Measurements from ENCODE around the gene ATP8B4.

DNA sequence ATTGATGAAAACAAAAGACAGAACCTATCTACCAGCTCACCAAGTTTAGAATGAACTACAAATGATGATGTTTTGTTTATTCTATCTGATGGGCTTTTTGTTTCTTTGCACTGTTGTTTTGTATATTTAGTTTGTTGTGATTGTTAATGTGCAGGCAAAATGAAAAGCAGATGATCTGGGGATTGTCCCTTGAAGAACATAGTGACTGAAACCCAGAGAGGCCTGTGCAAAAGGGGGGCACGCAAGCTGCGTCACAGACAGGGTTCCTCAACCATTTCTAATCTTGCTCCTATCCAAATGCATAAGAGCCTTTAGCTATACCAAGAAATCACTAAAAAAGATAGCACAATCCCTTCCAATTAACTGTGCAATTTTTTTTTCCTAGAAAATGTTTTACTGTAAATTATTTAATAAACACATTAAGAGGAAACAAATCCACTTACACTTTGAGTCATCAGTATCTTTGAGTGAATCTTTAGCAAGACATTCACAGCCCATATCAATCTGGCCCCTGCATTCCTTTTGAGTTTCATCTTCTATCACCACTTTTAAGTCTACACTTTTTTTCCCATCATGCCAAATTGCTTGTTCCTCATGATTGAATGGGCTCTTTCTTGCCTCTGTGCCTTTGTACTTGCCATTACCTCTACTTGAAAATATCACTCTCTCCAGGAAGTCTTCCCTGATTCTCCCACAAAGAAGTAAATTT, 220.3 kb downstream of the ATP8B4 start:
- TF ChIP-seq POLR2A (IDR thresholded peaks at IDR 0.05; ENCODE audit: control extremely low read depth in 1 of 2, low read depth in 2 of 2, low read length in 2 of 2) (no peak), POLR2AphosphoS5 (IDR thresholded peaks at IDR 0.05; ENCODE audit: low read depth, low read length) (no peak), EZH2 (IDR thresholded peaks at IDR 0.05; ENCODE audit: low read depth, low read length, severe bottlenecking) (no peak), EP300 (IDR thresholded peaks at IDR 0.05; ENCODE audit: borderline replicate concordance in 1 of 2, low read depth in 2 of 2, low read length in 2 of 2) (no peak), KDM1A (IDR thresholded peaks at IDR 0.05; ENCODE audit: borderline replicate concordance, low read length) (no peak), JUN (IDR thresholded peaks at IDR 0.05; ENCODE audit: low read depth, low read length) (no peak), BRCA1 (IDR thresholded peaks at IDR 0.05; ENCODE audit: low read depth, low read length) (no peak), SP1 (IDR thresholded peaks at IDR 0.05; ENCODE audit: low read depth, low read length) (no peak)
- TF ChIP-seq, protein P1, sequence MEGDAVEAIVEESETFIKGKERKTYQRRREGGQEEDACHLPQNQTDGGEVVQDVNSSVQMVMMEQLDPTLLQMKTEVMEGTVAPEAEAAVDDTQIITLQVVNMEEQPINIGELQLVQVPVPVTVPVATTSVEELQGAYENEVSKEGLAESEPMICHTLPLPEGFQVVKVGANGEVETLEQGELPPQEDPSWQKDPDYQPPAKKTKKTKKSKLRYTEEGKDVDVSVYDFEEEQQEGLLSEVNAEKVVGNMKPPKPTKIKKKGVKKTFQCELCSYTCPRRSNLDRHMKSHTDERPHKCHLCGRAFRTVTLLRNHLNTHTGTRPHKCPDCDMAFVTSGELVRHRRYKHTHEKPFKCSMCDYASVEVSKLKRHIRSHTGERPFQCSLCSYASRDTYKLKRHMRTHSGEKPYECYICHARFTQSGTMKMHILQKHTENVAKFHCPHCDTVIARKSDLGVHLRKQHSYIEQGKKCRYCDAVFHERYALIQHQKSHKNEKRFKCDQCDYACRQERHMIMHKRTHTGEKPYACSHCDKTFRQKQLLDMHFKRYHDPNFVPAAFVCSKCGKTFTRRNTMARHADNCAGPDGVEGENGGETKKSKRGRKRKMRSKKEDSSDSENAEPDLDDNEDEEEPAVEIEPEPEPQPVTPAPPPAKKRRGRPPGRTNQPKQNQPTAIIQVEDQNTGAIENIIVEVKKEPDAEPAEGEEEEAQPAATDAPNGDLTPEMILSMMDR (IDR thresholded peaks at IDR 0.05; ENCODE audit: control extremely low read depth in 1 of 3, insufficient read depth in 1 of 3, low read depth in 1 of 3, low read length in 3 of 3) = no peak
